ENCODE data around the gene BACH1.

The BACH1 gene

DNA sequence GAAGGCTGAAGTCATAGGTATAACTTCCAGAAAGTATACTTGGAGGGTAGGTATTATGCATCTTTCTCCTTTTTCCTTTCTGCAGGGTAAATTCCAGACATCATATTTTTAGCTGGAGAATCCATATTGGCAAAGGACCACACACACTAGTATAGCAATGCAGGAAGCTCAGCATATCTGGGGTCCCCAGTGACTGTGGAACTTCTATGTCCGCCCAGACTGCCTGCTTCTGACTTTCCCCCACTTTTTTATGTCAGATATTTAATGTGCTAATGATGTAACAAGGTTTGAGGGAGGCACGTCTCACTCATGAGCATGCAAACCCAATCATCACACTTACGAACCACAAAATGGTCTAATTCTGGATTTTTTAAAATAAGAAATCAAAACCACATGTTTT is 90.4 kb downstream of the BACH1 start:
- DNase-seq: no peak
- intact Hi-C loops (cut with DNase I): no loop called here

DNA sequence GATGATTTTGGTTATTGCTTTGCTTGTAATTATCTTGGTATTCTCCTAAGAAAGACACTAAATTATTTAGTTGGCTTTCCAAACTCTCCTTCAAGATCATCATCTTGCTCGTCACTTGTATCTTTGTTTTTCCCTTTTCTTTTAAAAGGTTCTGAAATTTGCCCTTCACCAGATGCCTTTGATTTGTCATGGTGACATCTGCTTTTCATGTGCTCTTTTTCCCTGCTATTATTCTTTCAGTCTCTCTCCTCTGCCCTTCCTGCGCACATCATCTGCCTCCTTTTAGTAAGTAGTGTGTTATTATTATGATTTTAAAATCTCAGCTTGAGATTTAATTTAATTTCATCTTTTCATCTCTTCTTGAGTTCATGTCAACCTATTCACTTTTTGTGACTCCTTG is 92.1 kb downstream of the BACH1 start:
- intact Hi-C loops (cut with DNase I): no loop called here
- no peak for DNase-seq

DNA sequence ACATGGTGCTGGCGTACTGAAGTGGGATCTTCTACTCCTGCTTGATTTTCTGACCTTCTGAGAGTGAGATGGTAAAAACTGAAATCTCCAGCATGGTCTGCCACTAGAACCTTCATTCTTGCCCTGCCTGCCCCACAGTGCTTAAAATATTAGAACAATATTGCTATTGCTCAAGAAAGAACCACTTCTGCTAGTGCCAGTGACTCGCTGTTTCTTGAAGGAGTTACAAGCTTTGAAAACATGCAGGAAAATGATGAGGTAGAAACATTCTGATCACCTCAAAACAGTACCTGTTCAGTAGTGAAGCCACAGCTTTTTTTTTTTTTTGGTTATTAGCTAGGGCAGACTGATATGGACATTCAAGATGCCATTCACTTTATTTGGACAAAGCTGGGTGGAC is 95.3 kb downstream of the BACH1 start:
- intact Hi-C loops (cut with DNase I): no loop called here

More for the DNA sequence above, 95.3 kb downstream of the BACH1 start:
- no peak for DNase-seq
